Caco-2 (cell line): ENCODE data around the gene STK24. TPM values are rescaled to one million over a fixed set of nuclear protein-coding genes. Genes with fewer than 3 reads are reported as not detected.

Source experiments
- BruUV-seq: library from RNA; stranded (reverse); fragments of 400-500 nt; replicated peaks from 2 replicates; lab custom pipeline; 2021; lab: Mats Ljungman, UMichigan
- CTCF ChIA-PET: fragments of 300-600 bp; sonication (Branson Sonifier 250); formaldehyde crosslinking; loops from one replicate; lab custom pipeline; 2022; ENCODE audit warnings: antibody characterized with exemption; lab: Charles Lee
- POLR2A ChIA-PET: fragments of 300-600 bp; sonication (Branson Sonifier 250); formaldehyde crosslinking; loops from one replicate; lab custom pipeline; 2022; ENCODE audit warnings: antibody characterized with exemption; lab: Charles Lee
- DNase-seq, 2 experiments: peaks; one replicate each; pipeline versions ENCODE4 v3.0.0 to v3.0.0-alpha.2; 2020 to 2022
- H3K27me3 ChIP-seq: replicated peaks from 2 replicates; pipeline ENCODE4 v1.6.0; 2011; ENCODE audit warnings: low read length; ENCODE audit not compliant: control insufficient read depth, insufficient read depth
- H3K36me3 ChIP-seq: 2 replicates; pipeline ENCODE4 v1.5.1; 2011; ENCODE audit warnings: low read length; ENCODE audit not compliant: control insufficient read depth, insufficient read depth
- H3K4me1 ChIP-seq: fragments of 250-450 bp; sonication (Bioruptor Pico); 2 replicates; pipeline ENCODE4 v1.5.1; 2020; ENCODE audit warnings: mild to moderate bottlenecking
- H3K4me3 ChIP-seq: 2 replicates; pipeline ENCODE4 v1.5.1; 2011; ENCODE audit warnings: low read depth, mild to moderate bottlenecking, control low read depth, low read length
- H3K9me3 ChIP-seq: fragments of 250-450 bp; sonication (Bioruptor Pico); 2 replicates; pipeline ENCODE4 v1.5.1; 2020; ENCODE audit warnings: mild to moderate bottlenecking, moderate library complexity
- H3K27ac Mint-ChIP-seq: one replicate; pipeline ENCODE4 v1.8.0; 2022; ENCODE audit warnings: mixed read lengths; ENCODE audit not compliant: unreplicated experiment
- H3K27me3 Mint-ChIP-seq: one replicate; pipeline ENCODE4 v1.8.0; 2022; ENCODE audit warnings: mixed read lengths; ENCODE audit not compliant: insufficient read depth, unreplicated experiment
- H3K36me3 Mint-ChIP-seq: one replicate; pipeline ENCODE4 v1.8.0; 2022; ENCODE audit warnings: mild to moderate bottlenecking, mixed read lengths; ENCODE audit not compliant: insufficient read depth, unreplicated experiment
- H3K4me1 Mint-ChIP-seq: one replicate; pipeline ENCODE4 v1.8.0; 2022; ENCODE audit warnings: low read depth, mixed read lengths; ENCODE audit not compliant: unreplicated experiment
- H3K4me3 Mint-ChIP-seq: one replicate; pipeline ENCODE4 v1.8.0; 2022; ENCODE audit warnings: mild to moderate bottlenecking, moderate library complexity, mixed read lengths; ENCODE audit not compliant: unreplicated experiment
- H3K9me3 Mint-ChIP-seq: one replicate; pipeline ENCODE4 v1.8.0; 2022; ENCODE audit warnings: mixed read lengths; ENCODE audit not compliant: unreplicated experiment
- intact Hi-C: fragments of 100-400 bp; cut with micrococcal nuclease; formaldehyde crosslinking; loops from one replicate; pipeline ENCODE4 v1.10.0; 2022; ENCODE audit not compliant: unreplicated experiment
- total RNA-seq: library from RNA; stranded (reverse); gene quantifications from 2 replicates; pipeline ENCODE4 v1.2.3, GENCODE V29; 2022
- TF ChIP-seq, protein P1 (sequence below), 2 experiments: fragments of 200-600 bp in 1 of 2; IDR thresholded peaks; 1 replicate in 1 of 2; 2 replicates in 1 of 2; pipeline versions ENCODE4 v1.5.1 to v1.8.0; 2011 to 2022; ENCODE audit warnings: antibody characterized with exemption in 1 of 2, control low read depth in 1 of 2, inconsistent platforms in 1 of 2, low read depth in 1 of 2, low read length in 1 of 2, mild to moderate bottlenecking in 1 of 2, moderate library complexity in 1 of 2; ENCODE audit not compliant: insufficient read depth in 1 of 2, severe bottlenecking in 1 of 2, unreplicated experiment in 1 of 2

The STK24 gene
- total RNA-seq, 1 experiment from 2014 or later: 253 TPM

DNA sequence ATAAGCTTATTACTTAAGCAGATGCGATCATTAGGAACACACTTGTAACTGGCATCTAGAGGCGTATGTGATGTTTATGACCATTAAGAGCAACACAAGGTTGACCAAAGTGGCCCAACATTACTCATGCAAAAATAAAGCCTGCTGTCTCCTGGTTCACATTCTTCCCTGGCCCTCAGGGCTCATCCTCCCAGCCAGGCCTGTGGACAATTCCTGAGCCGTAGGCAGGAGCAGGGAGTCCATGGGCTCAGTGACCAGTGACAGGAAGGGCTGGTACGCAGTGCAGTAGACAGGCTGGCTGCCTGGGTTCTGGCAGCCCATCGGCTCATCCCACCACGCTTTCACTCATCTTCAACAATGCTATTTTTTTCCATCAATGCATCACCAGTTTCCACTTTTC is 106.0 kb downstream of the STK24 start:
- Mint-ChIP-seq H3K9me3 (peaks cover 11% of the 10 kb centered on the region), H3K4me1 (peaks cover 17% of the 10 kb centered on the region), H3K27ac (no peak overlapping the region), H3K27me3 (no peaks in the 10 kb centered on the region), H3K36me3 (peaks cover 85% of the 10 kb centered on the region), H3K4me3 (no peak overlapping the region)
- Histone ChIP-seq H3K36me3 (peaks cover 5% of the 10 kb centered on the region), H3K9me3 (no peaks in the 10 kb centered on the region), H3K4me3 (no peak overlapping the region), H3K27me3 (no peaks in the 10 kb centered on the region), H3K4me1 (no peaks in the 10 kb centered on the region)
- intact Hi-C loops: no loop called here
- no TSS peak for BruUV-seq
- no peak for DNase-seq
- CTCF ChIA-PET: no interaction called here
- POLR2A ChIA-PET: no interaction called here
- TF ChIP-seq, protein P1, sequence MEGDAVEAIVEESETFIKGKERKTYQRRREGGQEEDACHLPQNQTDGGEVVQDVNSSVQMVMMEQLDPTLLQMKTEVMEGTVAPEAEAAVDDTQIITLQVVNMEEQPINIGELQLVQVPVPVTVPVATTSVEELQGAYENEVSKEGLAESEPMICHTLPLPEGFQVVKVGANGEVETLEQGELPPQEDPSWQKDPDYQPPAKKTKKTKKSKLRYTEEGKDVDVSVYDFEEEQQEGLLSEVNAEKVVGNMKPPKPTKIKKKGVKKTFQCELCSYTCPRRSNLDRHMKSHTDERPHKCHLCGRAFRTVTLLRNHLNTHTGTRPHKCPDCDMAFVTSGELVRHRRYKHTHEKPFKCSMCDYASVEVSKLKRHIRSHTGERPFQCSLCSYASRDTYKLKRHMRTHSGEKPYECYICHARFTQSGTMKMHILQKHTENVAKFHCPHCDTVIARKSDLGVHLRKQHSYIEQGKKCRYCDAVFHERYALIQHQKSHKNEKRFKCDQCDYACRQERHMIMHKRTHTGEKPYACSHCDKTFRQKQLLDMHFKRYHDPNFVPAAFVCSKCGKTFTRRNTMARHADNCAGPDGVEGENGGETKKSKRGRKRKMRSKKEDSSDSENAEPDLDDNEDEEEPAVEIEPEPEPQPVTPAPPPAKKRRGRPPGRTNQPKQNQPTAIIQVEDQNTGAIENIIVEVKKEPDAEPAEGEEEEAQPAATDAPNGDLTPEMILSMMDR (IDR thresholded peaks at IDR 0.05; ENCODE audit: insufficient read depth in 1 of 2, low read depth in 1 of 2, low read length in 1 of 2, severe bottlenecking in 1 of 2, unreplicated experiment in 1 of 2): no peak

DNA sequence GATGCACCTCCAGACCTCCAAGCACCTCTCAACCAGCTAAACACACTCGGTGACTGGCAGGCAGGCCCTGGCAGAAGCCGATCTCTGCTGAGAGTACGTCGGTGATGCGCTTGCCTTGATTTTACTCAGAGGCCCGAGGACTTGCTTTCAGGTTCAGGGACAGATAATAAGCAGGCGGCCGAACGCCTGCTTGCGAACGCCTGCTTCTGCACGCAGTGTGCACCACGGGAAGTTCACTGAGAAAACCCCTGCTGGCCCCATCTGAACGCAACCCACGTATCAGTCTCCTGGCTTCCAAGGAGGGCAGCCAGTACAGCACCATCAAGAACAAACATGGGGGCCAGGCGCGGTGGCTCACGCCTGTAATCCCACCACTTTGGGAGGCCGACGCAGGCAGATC is 108.0 kb downstream of the STK24 start:
- no peak for DNase-seq
- no peaks in the 10 kb centered on the region for H3K27me3 Mint-ChIP-seq
- H3K27me3 ChIP-seq: no peaks in the 10 kb centered on the region
- H3K9me3 Mint-ChIP-seq: peaks cover 11% of the 10 kb centered on the region
- peaks cover 2% of the 10 kb centered on the region for H3K36me3 ChIP-seq
- H3K27ac Mint-ChIP-seq: no peak overlapping the region
- no TSS peak for BruUV-seq
- H3K9me3 ChIP-seq: no peaks in the 10 kb centered on the region
- TF ChIP-seq, protein P1 (IDR thresholded peaks at IDR 0.05; ENCODE audit: insufficient read depth in 1 of 2, low read depth in 1 of 2, low read length in 1 of 2, severe bottlenecking in 1 of 2, unreplicated experiment in 1 of 2): no peak
- H3K4me3 ChIP-seq: no peak overlapping the region
- H3K4me3 Mint-ChIP-seq: no peak overlapping the region
- intact Hi-C loops: loop anchor here (5.0 kb wide), 1 partner anchor 373 kb away; no protein-coding TSS in a partner anchor
- H3K36me3 Mint-ChIP-seq: peaks cover 84% of the 10 kb centered on the region
- CTCF ChIA-PET: interaction anchor here (1.0 kb wide), 2 partner anchors 184 to 204 kb away, joined by 5 read pairs; no protein-coding TSS in a partner anchor
- no peaks in the 10 kb centered on the region for H3K4me1 ChIP-seq
- POLR2A ChIA-PET: no interaction called here
- H3K4me1 Mint-ChIP-seq: peaks cover 10% of the 10 kb centered on the region

DNA sequence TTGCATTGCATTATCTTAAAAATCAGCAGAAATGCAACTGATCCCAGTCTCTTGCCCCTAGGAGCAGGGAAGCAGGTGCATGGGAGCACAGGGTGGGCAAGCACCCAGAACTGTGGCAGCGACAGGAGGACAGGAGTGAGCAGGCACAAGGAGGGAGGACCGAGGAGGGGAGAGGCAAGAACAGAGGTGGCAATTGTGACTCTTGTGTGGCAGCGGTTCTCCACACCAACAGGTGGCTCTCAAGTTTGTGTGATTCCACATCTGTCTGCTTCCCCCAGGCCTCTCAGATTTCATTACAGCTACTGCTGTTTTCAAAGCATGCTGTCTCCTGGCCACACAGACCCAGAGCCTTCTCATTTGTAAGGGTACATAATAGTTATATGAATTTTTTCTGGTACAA is 108.5 kb downstream of the STK24 start:
- ChIA-PET POLR2A (interaction anchor here (0.5 to 0.6 kb wide), 2 partner anchors 11 to 185 kb away, joined by 3 to 4 read pairs; no protein-coding TSS in a partner anchor), CTCF (interaction anchor here (1.0 kb wide), 2 partner anchors 185 to 205 kb away, joined by 5 read pairs; no protein-coding TSS in a partner anchor)
- peaks cover 10% of the 10 kb centered on the region for H3K4me1 Mint-ChIP-seq
- H3K4me3 Mint-ChIP-seq: no peak overlapping the region
- Histone ChIP-seq H3K4me3 (no peak overlapping the region), H3K27me3 (no peaks in the 10 kb centered on the region), H3K36me3 (peaks cover 2% of the 10 kb centered on the region), H3K4me1 (no peaks in the 10 kb centered on the region), H3K9me3 (no peaks in the 10 kb centered on the region)
- TF ChIP-seq, protein P1 (IDR thresholded peaks at IDR 0.05; ENCODE audit: insufficient read depth in 1 of 2, low read depth in 1 of 2, low read length in 1 of 2, severe bottlenecking in 1 of 2, unreplicated experiment in 1 of 2): peak in 1 of 2 experiments; percentile 20
- BruUV-seq: no TSS peak
- DNase-seq: no peak
- H3K27ac Mint-ChIP-seq: no peak overlapping the region
- H3K27me3 Mint-ChIP-seq: no peaks in the 10 kb centered on the region
- intact Hi-C loops: loop anchor here (5.0 kb wide), 1 partner anchor 374 kb away; no protein-coding TSS in a partner anchor
- H3K36me3 Mint-ChIP-seq: peaks cover 84% of the 10 kb centered on the region
- peaks cover 8% of the 10 kb centered on the region for H3K9me3 Mint-ChIP-seq
